Retina (tissue), 1 donor: Measurements from ENCODE around the gene RPP40.
"Not testable (repeated sequence)": the region's sequence is repeated elsewhere in the genome, so short reads cannot be mapped to it uniquely, and the experiment has no call there.

ENCODE experiments used
- DNase-seq: peaks from one replicate; pipeline ENCODE4 v3.0.0-alpha.2; 2016

Gene RPP40

GRCh38 chr6:5014072-5014561, 10.3 kb upstream of the RPP40 start:
- DNase-seq, result no peak

DNA sequence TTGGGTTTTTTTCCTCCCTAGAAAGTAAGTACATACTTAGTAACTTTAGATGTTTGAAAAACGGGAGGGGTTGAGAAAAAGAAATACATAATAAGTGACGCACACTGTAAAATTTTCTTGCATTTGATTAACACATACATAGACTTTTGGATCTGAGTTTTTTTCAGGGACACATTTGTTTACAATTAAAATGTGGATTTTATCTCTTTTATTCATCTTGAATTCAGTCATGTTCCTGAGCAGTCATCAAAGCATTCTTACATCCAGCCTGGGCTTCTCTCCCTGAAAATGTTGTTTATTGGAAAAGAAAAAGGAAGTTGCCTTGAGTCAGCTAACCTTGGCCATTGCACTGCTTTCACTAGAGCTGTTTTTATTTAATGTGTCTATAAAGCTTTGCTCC, 8.7 kb upstream of the RPP40 start:
- DNase-seq, result no peak

- DNase-seq, result no peak
Measured at GRCh38 chr6:5011346-5011745, 7.5 kb upstream of the RPP40 start.

- no peak for DNase-seq
Measured at GRCh38 chr6:5007531-5007930, 3.7 kb upstream of the RPP40 start.

DNA sequence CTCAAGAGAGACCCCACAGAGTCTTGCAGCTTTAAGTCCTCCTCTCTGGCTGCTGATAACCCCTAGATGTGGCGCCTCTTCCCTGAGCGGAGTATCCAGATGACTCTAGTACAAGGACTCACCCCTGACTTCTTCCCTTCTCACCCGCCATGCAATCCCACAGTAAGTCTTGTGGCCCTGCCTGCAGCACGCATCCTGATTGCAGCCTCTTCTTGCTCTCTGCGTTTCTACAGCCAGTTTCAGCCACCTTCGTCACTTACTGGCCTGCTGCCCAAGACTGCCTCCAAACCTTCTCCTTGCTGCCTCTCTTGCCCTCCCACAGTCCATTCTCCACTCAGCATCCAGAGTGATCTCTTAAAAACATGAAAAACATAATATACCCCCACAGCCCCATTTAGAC, 2.4 kb upstream of the RPP40 start:
- no peak for DNase-seq

DNA sequence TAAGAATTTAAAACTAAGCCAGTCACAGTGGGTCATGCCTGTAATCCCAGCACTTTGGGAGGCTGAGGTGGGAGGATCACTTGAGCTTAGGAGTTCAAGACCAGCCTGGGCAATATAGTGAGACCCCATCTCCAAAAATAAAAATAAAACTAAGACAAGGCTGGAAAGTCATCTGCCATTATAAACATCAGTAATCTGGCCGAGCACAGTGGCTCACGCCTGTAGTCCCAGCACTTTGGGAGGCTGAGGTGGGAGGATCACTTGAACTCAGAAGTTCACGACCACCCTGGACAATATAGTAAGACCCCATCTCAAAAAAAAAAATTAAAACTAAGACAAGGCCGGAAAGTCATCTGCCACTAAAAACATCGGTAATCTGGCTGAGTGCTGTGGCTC, 1.2 kb upstream of the RPP40 start:
- DNase-seq, result not testable (repeated sequence)

GRCh38 chr6:5004373-5005037, 668 bp upstream of the RPP40 start:
- DNase-seq, result peak; percentile 19

DNA sequence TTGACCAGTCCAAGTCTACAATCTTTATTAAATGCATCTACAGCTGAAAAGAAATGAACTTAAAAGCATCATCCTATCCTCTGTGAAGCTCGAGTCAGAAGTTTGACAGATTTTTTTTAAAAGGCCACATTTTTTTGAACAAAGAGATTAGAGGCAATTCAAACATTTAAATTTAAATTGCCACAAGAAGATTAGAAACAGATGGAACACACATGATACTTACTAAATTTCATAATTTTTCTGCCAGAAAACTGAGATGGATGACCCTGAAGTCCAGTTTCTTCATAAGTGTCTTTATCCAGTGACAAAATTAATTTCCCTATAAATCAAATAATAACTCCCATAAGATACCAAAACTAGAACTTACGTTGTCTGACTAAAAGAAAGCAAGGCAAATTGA, 4.3 kb downstream of the RPP40 start:
- no peak for DNase-seq

- DNase-seq, result no peak
Measured at GRCh38 chr6:4997862-4998261, 6.0 kb downstream of the RPP40 start.

DNA sequence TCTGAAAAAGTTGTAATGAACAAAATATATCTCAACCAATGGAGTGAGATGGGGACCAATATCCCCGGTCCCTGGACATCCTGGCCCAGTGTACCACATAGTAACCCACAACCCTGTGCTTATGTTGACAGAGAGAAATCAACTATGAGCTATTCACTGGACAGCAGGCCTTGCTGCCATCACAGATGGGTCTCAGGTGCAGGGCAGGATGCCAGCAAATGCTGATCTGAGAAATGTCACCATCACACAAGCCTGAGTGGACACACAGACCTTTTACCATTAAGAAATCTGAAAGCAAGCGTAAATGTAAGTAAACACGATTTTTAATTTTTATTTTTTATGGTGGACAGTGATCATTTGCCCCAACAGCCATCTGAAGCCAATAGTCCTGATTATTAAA, 9.1 kb downstream of the RPP40 start:
- DNase-seq, result no peak

DNA sequence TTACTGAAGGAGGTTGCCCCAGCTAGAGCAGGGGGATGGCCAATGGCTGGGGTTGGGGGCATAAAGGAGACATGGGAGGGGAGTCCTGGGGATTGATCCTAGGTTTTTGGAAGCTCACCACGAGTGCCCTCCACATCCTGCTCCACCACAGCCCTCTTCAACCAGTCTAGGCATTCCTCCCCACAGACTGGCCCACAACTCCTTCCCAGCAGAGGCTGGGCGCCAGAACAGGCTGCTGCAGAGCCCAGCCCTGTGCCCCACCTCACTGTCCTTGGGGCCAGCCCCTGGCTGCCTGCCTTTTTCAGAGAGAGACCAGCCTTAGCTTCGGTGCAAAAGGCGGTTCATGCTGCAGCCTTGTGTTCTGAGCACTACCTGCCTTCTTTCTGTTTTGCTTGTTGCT, 16.4 kb downstream of the RPP40 start:
- DNase-seq, result no peak

GRCh38 chr6:4986999-4987398, 16.8 kb downstream of the RPP40 start:
- no peak for DNase-seq

DNA sequence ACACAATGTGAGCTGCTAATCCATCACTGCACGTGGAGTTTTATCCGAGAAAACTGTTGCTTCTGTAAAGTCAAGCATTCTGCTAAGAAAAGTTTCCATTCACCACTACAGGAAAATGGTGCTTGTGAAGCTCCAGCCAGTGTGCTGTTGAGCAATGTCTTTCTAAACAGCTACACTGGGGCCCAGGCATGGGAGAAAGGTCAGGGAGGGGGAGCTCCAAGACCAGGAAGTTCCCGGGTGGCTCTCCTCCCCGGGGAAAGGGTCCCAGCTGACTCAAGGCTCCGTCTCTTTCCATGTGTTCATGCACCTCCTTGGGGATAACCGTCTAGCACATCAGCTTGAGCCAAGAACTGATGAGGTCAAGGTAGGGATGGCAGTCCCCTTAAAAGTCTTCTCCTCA, 20.5 kb downstream of the RPP40 start:
- no peak for DNase-seq

GRCh38 chr6:4981761-4982160, 22.1 kb downstream of the RPP40 start:
- DNase-seq, result no peak

GRCh38 chr6:4979426-4979825, 24.4 kb downstream of the RPP40 start:
- DNase-seq, result no peak

DNA sequence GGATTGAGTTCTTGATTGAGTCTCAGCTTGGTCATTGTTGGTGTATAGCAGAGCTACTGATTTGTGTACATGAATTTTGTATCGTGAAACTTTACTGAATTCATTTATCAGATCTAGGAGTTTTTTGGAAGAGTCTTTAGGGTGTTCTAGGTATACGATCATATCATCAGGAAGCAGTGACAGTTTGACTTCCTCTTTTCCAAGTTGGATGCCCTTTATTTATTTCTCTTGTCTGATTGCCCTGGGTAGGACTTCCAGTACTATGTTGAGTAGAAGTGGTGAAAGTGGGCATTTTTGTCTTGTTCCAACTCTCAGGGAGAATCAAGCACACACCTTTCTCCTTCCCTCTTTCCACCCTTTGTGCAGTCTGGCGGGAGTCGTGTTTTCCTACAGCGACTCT, 26.4 kb downstream of the RPP40 start:
- no peak for DNase-seq

DNA sequence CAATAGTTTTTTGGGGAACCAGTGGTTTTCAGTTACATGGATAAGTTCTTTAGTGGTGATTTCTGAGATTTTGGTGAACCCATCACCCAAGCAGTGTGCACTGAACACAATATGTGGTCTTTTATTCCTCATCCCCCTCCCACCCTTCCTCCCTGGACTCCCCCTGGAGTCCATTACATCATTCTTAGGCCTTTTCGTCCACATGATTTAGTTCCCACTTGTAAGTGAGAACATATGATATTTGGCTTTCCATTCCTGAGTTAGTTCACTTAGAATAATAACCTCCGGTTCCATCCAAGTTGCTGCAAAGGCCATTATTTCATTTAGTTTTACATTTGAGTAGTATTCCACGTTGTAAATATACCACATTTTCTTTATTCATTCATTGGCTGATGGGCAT, 28.3 kb downstream of the RPP40 start:
- DNase-seq, result no peak

- no peak for DNase-seq
Measured at GRCh38 chr6:4974962-4975361, 28.9 kb downstream of the RPP40 start.

DNA sequence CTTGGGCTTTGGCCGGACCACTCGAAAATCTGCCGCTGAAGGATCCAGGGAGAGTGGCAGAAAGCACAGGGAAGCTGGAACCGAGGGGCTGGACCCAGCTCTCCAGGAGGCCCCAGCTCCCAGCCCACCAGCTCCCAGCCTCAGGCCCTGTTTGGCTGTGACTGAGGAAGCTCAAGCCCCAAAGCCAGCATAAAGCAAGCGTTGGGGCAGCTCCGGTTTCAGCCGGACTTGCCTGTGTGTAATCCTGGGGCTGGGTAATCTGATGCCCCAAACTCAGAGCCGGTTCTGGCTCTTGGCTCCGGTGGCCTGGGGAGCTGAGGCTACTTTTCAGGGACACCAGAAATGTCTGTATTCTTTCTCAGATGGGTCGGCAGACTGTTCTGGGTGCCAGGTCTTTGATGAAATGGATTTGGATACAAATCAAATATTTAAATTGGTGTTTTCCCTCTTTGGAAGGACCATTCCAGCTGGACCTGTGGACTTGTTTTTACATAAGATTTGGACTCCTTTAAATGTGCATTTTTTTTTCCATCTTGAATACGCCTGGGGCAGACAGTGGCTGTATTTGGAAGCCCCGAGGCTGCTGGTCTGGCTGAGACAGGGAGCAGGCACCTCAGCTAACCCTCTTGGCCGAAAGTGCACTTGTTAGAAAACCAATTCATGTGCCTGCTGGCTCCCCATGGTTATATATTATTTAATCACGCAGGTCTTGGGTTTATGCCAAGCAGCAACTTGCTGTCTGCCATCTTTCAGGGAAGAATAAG, 29.7 kb downstream of the RPP40 start:
- peak; percentile 24 for DNase-seq

- no peak for DNase-seq
Measured at GRCh38 chr6:4973415-4973814, 30.4 kb downstream of the RPP40 start.

- DNase-seq, result no peak
Measured at GRCh38 chr6:4972438-4972837, 31.4 kb downstream of the RPP40 start.

- DNase-seq, result no peak
Measured at GRCh38 chr6:4971851-4972250, 32.0 kb downstream of the RPP40 start.

DNA sequence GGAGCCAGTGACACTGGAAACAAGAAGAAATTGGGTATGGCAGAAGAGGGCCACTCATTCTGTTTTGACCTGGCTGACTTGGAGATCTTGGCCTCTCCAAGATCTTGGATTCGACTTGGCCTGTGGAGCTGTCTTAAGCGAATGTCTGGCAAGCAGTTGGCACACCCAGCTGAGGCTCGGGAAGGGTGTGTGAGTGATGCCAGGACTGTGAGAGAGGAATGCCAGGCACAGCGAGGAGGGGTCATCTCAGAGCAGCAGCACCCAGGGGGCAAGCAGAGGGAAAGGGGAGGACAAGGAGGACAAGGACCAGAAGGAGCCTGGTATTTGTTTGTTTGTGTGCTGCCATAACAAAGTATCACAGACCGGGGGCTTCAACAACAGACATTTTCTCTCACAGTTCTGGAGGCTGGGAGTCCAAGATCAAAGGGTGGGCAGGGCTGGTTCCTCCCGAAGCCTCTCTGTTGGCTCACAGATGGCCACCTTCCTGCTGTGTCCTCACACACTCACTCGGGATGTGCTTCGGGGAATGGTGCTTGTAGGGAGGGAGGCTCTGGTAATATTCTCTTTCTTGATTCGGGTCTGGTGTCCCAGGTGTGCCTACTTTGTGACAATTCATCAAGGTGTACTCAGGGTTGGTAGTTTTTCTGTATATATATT, 33.0 kb downstream of the RPP40 start:
- no peak for DNase-seq
